ENCODE data around the gene FGFBP1.

The FGFBP1 gene

GRCh38 chr4:15931451-15932210 lies 6.9 kb downstream of the FGFBP1 start:
- TF ChIP-seq POLR2A (IDR thresholded peaks at IDR 0.05; ENCODE audit: extremely low read depth, insufficient read length) (no peak), MAX (IDR thresholded peaks at IDR 0.05; ENCODE audit: low read depth, low read length) (no peak), MYC (IDR thresholded peaks at IDR 0.05; ENCODE audit: low read depth, low read length) (no peak)
- TF ChIP-seq, protein P1, sequence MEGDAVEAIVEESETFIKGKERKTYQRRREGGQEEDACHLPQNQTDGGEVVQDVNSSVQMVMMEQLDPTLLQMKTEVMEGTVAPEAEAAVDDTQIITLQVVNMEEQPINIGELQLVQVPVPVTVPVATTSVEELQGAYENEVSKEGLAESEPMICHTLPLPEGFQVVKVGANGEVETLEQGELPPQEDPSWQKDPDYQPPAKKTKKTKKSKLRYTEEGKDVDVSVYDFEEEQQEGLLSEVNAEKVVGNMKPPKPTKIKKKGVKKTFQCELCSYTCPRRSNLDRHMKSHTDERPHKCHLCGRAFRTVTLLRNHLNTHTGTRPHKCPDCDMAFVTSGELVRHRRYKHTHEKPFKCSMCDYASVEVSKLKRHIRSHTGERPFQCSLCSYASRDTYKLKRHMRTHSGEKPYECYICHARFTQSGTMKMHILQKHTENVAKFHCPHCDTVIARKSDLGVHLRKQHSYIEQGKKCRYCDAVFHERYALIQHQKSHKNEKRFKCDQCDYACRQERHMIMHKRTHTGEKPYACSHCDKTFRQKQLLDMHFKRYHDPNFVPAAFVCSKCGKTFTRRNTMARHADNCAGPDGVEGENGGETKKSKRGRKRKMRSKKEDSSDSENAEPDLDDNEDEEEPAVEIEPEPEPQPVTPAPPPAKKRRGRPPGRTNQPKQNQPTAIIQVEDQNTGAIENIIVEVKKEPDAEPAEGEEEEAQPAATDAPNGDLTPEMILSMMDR (IDR thresholded peaks at IDR 0.05; ENCODE audit: low read depth, low read length): no peak
- DNase-seq (ENCODE audit: low read depth): no peak
- H3K4me3 ChIP-seq (ENCODE audit: low read depth, low read length): no peak overlapping the region

DNA sequence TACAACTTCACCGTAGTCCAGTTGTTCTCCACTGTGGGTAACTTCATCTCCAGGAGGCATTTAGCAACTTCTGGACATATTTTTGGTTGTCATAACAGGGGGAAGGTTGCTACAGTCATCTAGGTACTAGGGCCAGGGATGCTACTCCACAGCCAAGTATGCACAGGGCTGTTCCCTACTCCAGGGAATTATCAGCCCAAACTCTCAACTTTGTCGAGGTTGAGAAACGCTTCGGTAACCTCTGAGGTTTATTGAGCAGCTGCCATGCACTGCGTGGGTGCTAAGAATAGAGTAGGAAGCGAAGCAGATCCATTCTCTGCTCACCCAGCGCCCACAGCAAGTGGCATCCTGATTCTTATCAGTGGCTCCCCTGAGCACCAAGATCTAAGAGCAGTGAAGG lies 8.2 kb downstream of the FGFBP1 start:
- no peak for TF ChIP-seq MYC (IDR thresholded peaks at IDR 0.05; ENCODE audit: low read depth, low read length)
- no peak for TF ChIP-seq POLR2A (IDR thresholded peaks at IDR 0.05; ENCODE audit: extremely low read depth, insufficient read length)
- TF ChIP-seq MAX (IDR thresholded peaks at IDR 0.05; ENCODE audit: low read depth, low read length): no peak
- TF ChIP-seq, protein P1 (IDR thresholded peaks at IDR 0.05; ENCODE audit: low read depth, low read length): no peak
- peak; percentile 26 for DNase-seq (ENCODE audit: low read depth)
- H3K4me3 ChIP-seq (ENCODE audit: low read depth, low read length): no peak overlapping the region

DNA sequence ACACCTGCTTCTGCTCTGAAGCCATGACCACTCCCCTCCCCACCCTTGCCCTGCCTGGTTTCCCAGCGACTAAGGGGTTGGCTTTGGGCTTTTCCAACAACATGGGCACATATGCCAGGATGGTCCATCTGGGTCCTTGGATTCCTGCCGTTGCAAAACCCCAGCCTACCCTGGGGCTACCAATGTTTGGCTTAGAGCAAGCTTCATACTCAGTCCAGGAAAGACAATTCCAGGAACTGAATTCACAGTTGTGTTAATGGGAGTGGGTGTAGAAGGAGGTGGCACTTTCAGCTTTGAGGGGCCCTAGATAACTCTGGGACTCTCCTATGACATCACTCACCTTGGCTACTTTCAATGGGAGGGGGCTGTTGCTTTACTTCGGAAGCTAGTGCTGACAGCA lies 9.0 kb downstream of the FGFBP1 start:
- no peak for DNase-seq (ENCODE audit: low read depth)
- TF ChIP-seq MYC (IDR thresholded peaks at IDR 0.05; ENCODE audit: low read depth, low read length): no peak
- TF ChIP-seq, protein P1 (IDR thresholded peaks at IDR 0.05; ENCODE audit: low read depth, low read length): no peak
- no peak for TF ChIP-seq POLR2A (IDR thresholded peaks at IDR 0.05; ENCODE audit: extremely low read depth, insufficient read length)
- no peak for TF ChIP-seq MAX (IDR thresholded peaks at IDR 0.05; ENCODE audit: low read depth, low read length)
- H3K4me3 ChIP-seq (ENCODE audit: low read depth, low read length): no peak overlapping the region

DNA sequence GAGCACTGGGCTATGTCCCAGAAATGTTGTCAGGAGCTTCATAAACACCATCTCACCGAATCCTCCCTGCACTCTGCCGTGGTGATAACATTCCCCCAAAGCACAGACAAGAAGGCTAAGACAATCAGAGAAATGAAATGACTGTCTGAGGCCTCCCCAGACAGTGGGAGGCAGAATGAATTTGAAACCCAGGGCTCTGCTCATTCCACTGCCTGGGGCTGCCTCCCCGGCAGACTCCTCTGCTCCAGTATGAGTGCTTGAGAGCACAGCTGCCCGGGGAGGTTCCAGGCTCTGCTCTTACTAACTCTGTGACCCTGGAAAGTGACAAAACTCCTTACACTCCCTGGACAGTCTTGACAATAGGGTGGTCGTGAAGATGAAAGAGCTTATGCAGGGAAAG lies 9.7 kb downstream of the FGFBP1 start:
- no peak for TF ChIP-seq MAX (IDR thresholded peaks at IDR 0.05; ENCODE audit: low read depth, low read length)
- TF ChIP-seq MYC (IDR thresholded peaks at IDR 0.05; ENCODE audit: low read depth, low read length): no peak
- TF ChIP-seq, protein P1 (IDR thresholded peaks at IDR 0.05; ENCODE audit: low read depth, low read length): no peak
- no peak for TF ChIP-seq POLR2A (IDR thresholded peaks at IDR 0.05; ENCODE audit: extremely low read depth, insufficient read length)
- no peak overlapping the region for H3K4me3 ChIP-seq (ENCODE audit: low read depth, low read length)
- no peak for DNase-seq (ENCODE audit: low read depth)

GRCh38 chr4:15926486-15926885 lies 12.1 kb downstream of the FGFBP1 start:
- TF ChIP-seq MYC (IDR thresholded peaks at IDR 0.05; ENCODE audit: low read depth, low read length): no peak
- TF ChIP-seq, protein P1 (IDR thresholded peaks at IDR 0.05; ENCODE audit: low read depth, low read length): no peak
- TF ChIP-seq MAX (IDR thresholded peaks at IDR 0.05; ENCODE audit: low read depth, low read length): no peak
- no peak for TF ChIP-seq POLR2A (IDR thresholded peaks at IDR 0.05; ENCODE audit: extremely low read depth, insufficient read length)
- no peak overlapping the region for H3K4me3 ChIP-seq (ENCODE audit: low read depth, low read length)
- no peak for DNase-seq (ENCODE audit: low read depth)

Data from NB4 (cell line).